ENCODE data around the gene EHMT1. TPM values are rescaled to one million over a fixed set of nuclear protein-coding genes. Genes with fewer than 3 reads are reported as not detected.

The EHMT1 gene
- total and polyA plus RNA-seq, 2 of the 8 experiments (the other 6 are each of a cell fraction or from before 2014, with no cell fraction given) = 95.7 to 163 TPM

- TF ChIP-seq CHD7 (IDR thresholded peaks at IDR 0.05; ENCODE audit: insufficient replicate concordance, low read length) (no peak), GTF2F1 (IDR thresholded peaks at IDR 0.05; ENCODE audit: borderline replicate concordance, low read depth, low read length) (no peak), MAFK (IDR thresholded peaks at IDR 0.05; ENCODE audit: low read depth, low read length) (no peak), POLR2AphosphoS5 (IDR thresholded peaks at IDR 0.05; ENCODE audit: low read depth, low read length) (no peak), FOSL1 (IDR thresholded peaks at IDR 0.05; ENCODE audit: insufficient read depth, low read depth, low read length) (no peak)
Observed at GRCh38 chr9:137843355-137843754, 224.6 kb downstream of the EHMT1 start (continued).

Data from H1 (cell line).